GM20431 (cell line): Measurements from ENCODE around the gene L1CAM.

Experiments used
- in situ Hi-C: fragments of 300-500 bp; cut with MseI, MboI; formaldehyde crosslinking; loops from one replicate; pipeline ENCODE4 v1.15.0; 2020; ENCODE audit warnings: low sequenced_read_pairs; ENCODE audit not compliant: unreplicated experiment

The L1CAM gene

GRCh38 chrX:153906126-153906917 lies 20.3 kb upstream of the L1CAM start:
- in situ Hi-C loops = no loop called here

- in situ Hi-C loops = no loop called here
Measured at GRCh38 chrX:153905481-153906095, 19.6 kb upstream of the L1CAM start.

GRCh38 chrX:153903991-153904957 lies 18.3 kb upstream of the L1CAM start, which contains the start of gene AVPR2:
TSS of gene AVPR2 (plus strand) at chrX:153904673. CDS start at chrX:153905146, 473 bp downstream.
- in situ Hi-C loops = no loop called here

GRCh38 chrX:153903238-153903980 lies 17.4 kb upstream of the L1CAM start:
- in situ Hi-C loops = no loop called here

- in situ Hi-C loops = no loop called here
Measured at GRCh38 chrX:153902385-153902784, 16.4 kb upstream of the L1CAM start.

GRCh38 chrX:153901753-153902140 lies 15.8 kb upstream of the L1CAM start:
- in situ Hi-C loops = no loop called here

- in situ Hi-C loops = no loop called here
Measured at GRCh38 chrX:153900831-153901752, 15.1 kb upstream of the L1CAM start.

GRCh38 chrX:153897899-153898298 lies 11.9 kb upstream of the L1CAM start:
- in situ Hi-C loops = no loop called here

GRCh38 chrX:153889123-153889522 lies 3.1 kb upstream of the L1CAM start:
- in situ Hi-C loops = no loop called here

GRCh38 chrX:153888344-153888743 lies 2.4 kb upstream of the L1CAM start:
- in situ Hi-C loops = no loop called here

- in situ Hi-C loops = no loop called here
Measured at GRCh38 chrX:153887385-153887784, 1.4 kb upstream of the L1CAM start.

- in situ Hi-C loops = no loop called here
Measured at GRCh38 chrX:153886915-153887314, 942 bp upstream of the L1CAM start.

- in situ Hi-C loops = no loop called here
Measured at GRCh38 chrX:153885208-153885787, 675 bp downstream of the L1CAM start.

- in situ Hi-C loops = no loop called here
Measured at GRCh38 chrX:153884590-153884989, 1.4 kb downstream of the L1CAM start.

- in situ Hi-C loops = no loop called here
Measured at GRCh38 chrX:153884136-153884535, 1.8 kb downstream of the L1CAM start.

GRCh38 chrX:153883163-153883843 lies 2.7 kb downstream of the L1CAM start:
- in situ Hi-C loops = no loop called here

- in situ Hi-C loops = no loop called here
Measured at GRCh38 chrX:153882557-153882956, 3.4 kb downstream of the L1CAM start.

- in situ Hi-C loops = no loop called here
Measured at GRCh38 chrX:153882086-153882498, 3.9 kb downstream of the L1CAM start.
